HCT116 (cell line): ENCODE data around the gene ZBTB8A. TPM values are rescaled to one million over a fixed set of nuclear protein-coding genes. Genes with fewer than 3 reads are reported as not detected.

ENCODE experiments used
- ATAC-seq: fragments of 200-7000 bp; cut with Tn5 transposase; 2 replicates; pipeline ENCODE4 v1.9.1; 2020; ENCODE audit warnings: mild to moderate bottlenecking, moderate library complexity
- BruUV-seq: library from RNA; stranded (reverse); fragments of 400-500 nt; replicated peaks from 2 replicates; lab custom pipeline; 2021; lab: Mats Ljungman, UMichigan
- CTCF ChIA-PET: fragments of 300-600 bp; sonication (Branson Sonifier 250); formaldehyde crosslinking; loops from one replicate; lab custom pipeline; 2021; ENCODE audit warnings: antibody characterized with exemption; lab: Charles Lee
- POLR2A ChIA-PET: fragments of 300-600, 350-600 bp; sonication (Branson Sonifier 250); formaldehyde crosslinking; loops from one replicate; lab custom pipeline; 2021; ENCODE audit warnings: antibody characterized with exemption; lab: Charles Lee
- RAD21 ChIA-PET, 2 experiments: fragments of 300-600 bp; sonication (Branson Sonifier 250); formaldehyde crosslinking; loops; one replicate each; lab custom pipeline; 2023; ENCODE audit warnings: low total read pairs in 2 of 2; ENCODE audit not compliant: uncharacterized antibody in 2 of 2, unreplicated experiment in 2 of 2, low non-redundant PET in 1 of 2; lab: Charles Lee
- DNase-seq: peaks from one replicate; pipeline ENCODE4 v3.0.0-alpha.2; 2010; ENCODE audit warnings: low read depth, low spot score
- H2AFZ ChIP-seq: fragments of 200-600 bp; shearing (Covaris generic), sonication (generic); 2 replicates; pipeline ENCODE4 v1.6.1; 2017; ENCODE audit warnings: low read depth, mixed run types, mixed read lengths, antibody characterized with exemption, low read length; ENCODE audit not compliant: poor library complexity, severe bottlenecking
- H3K27ac ChIP-seq: 2 replicates; pipeline ENCODE4 v1.5.1; 2012; ENCODE audit warnings: low read depth, low read length
- H3K27me3 ChIP-seq: fragments of 200-600 bp; sonication (generic); 2 replicates; pipeline ENCODE4 v1.6.1; 2016; ENCODE audit warnings: mixed run types, low read length, mixed read lengths; ENCODE audit not compliant: insufficient read depth
- H3K36me3 ChIP-seq, 2 experiments: fragments of 200-500 bp in 1 of 2; fragments of 200-600 bp in 1 of 2; sonication (Bioruptor generic) in 1 of 2; sonication (generic) in 1 of 2; 2 replicates each; pipeline versions ENCODE4 v1.5.1 to v1.6.1; 2014 to 2016; ENCODE audit warnings: low read length in 2 of 2, inconsistent platforms in 1 of 2, mixed read lengths in 1 of 2, mixed run types in 1 of 2; ENCODE audit not compliant: insufficient read depth in 2 of 2, control insufficient read depth in 1 of 2
- H3K4me1 ChIP-seq, 2 experiments: fragments of 200-600 bp in 1 of 2; sonication (generic) in 1 of 2; 2 replicates each; pipeline versions ENCODE4 v1.5.1 to v1.6.1; 2012 to 2017; ENCODE audit warnings: low read length in 2 of 2, inconsistent platforms in 1 of 2, mild to moderate bottlenecking in 1 of 2, mixed read lengths in 1 of 2, mixed run types in 1 of 2, moderate library complexity in 1 of 2; ENCODE audit not compliant: insufficient read depth in 2 of 2, control insufficient read depth in 1 of 2
- H3K4me2 ChIP-seq: fragments of 200-600 bp; sonication (generic); 2 replicates; pipeline ENCODE4 v1.6.1; 2017; ENCODE audit warnings: mixed run types, low read length, mixed read lengths
- H3K4me3 ChIP-seq, 2 experiments: fragments of 200-600 bp in 1 of 2; sonication (generic) in 1 of 2; replicated peaks in 1 of 2; 2 replicates each; pipeline ENCODE4 v1.5.1; 2011 to 2016; ENCODE audit warnings: low read length in 2 of 2, control low read depth in 1 of 2, low read depth in 1 of 2, mild to moderate bottlenecking in 1 of 2, mixed read lengths in 1 of 2, mixed run types in 1 of 2
- H3K79me2 ChIP-seq: fragments of 200-600 bp; sonication (generic); 2 replicates; pipeline ENCODE4 v1.6.1; 2017; ENCODE audit warnings: mild to moderate bottlenecking, mixed run types, low read length, moderate library complexity, mixed read lengths; ENCODE audit not compliant: insufficient read depth
- H3K9ac ChIP-seq: fragments of 200-600 bp; sonication (generic); 2 replicates; pipeline ENCODE4 v1.6.1; 2016; ENCODE audit warnings: low read length, mixed read lengths
- H3K9me2 ChIP-seq: fragments of 200-600 bp; sonication (generic), shearing (Covaris generic); 2 replicates; pipeline ENCODE4 v1.6.1; 2017; ENCODE audit warnings: mixed run types, mild to moderate bottlenecking, moderate library complexity; ENCODE audit not compliant: insufficient read depth
- H3K9me3 ChIP-seq, 2 experiments: fragments of 200-500 bp in 1 of 2; fragments of 200-600 bp in 1 of 2; sonication (Bioruptor generic) in 1 of 2; sonication (generic) in 1 of 2; 2 replicates each; pipeline ENCODE4 v1.6.1; 2014 to 2017; ENCODE audit warnings: low read length in 2 of 2, mixed read lengths in 2 of 2, inconsistent platforms in 1 of 2, low read depth in 1 of 2, mild to moderate bottlenecking in 1 of 2, mixed run types in 1 of 2, moderate library complexity in 1 of 2; ENCODE audit not compliant: control insufficient read depth in 1 of 2, insufficient read depth in 1 of 2
- H4K20me1 ChIP-seq: fragments of 200-600 bp; sonication (generic), shearing (Covaris generic); 2 replicates; pipeline ENCODE4 v1.6.1; 2017; ENCODE audit warnings: mixed run types, mild to moderate bottlenecking, moderate library complexity; ENCODE audit not compliant: insufficient read depth
- ATF3 ChIP-seq: IDR thresholded peaks from 2 replicates; pipeline ENCODE4 v1.6.1; 2012
- EGR1 ChIP-seq: IDR thresholded peaks from 2 replicates; pipeline ENCODE4 v1.6.1; 2012; ENCODE audit warnings: low read depth
- ELF1 ChIP-seq: IDR thresholded peaks from 2 replicates; pipeline ENCODE4 v1.6.1; 2012; ENCODE audit warnings: low read depth, borderline replicate concordance
- EZH2 ChIP-seq: fragments of 200-600 bp; sonication (generic); IDR thresholded peaks from 2 replicates; pipeline ENCODE4 v1.6.1; 2017; ENCODE audit warnings: antibody characterized with exemption, mixed run types
- FOSL1 ChIP-seq: IDR thresholded peaks from 2 replicates; pipeline ENCODE4 v1.6.1; 2012; ENCODE audit warnings: low read depth
- JUND ChIP-seq: IDR thresholded peaks from 2 replicates; pipeline ENCODE4 v1.6.1; 2012
- POLR2A ChIP-seq: IDR thresholded peaks from 2 replicates; pipeline ENCODE4 v1.7.0; 2011; ENCODE audit warnings: borderline replicate concordance; ENCODE audit not compliant: insufficient read depth, insufficient read length; ENCODE audit errors: extremely low read depth
- POLR2AphosphoS5 ChIP-seq: IDR thresholded peaks from 2 replicates; pipeline ENCODE4 v1.6.1; 2011; ENCODE audit warnings: mild to moderate bottlenecking, low read depth, low read length, moderate library complexity
- RAD21 ChIP-seq: IDR thresholded peaks from 2 replicates; pipeline ENCODE4 v1.6.1; 2012; ENCODE audit warnings: low read depth, mild to moderate bottlenecking
- REST ChIP-seq: IDR thresholded peaks from 2 replicates; pipeline ENCODE4 v1.6.1; 2012; ENCODE audit warnings: low read depth
- SIN3A ChIP-seq: IDR thresholded peaks from 2 replicates; pipeline ENCODE4 v1.6.1; 2012; ENCODE audit warnings: low read depth
- SRF ChIP-seq: IDR thresholded peaks from 2 replicates; pipeline ENCODE4 v1.6.1; 2012; ENCODE audit warnings: low read depth
- TCF7L2 ChIP-seq: IDR thresholded peaks from 2 replicates; pipeline ENCODE4 v1.7.0; 2011; ENCODE audit warnings: borderline replicate concordance, inconsistent platforms; ENCODE audit not compliant: insufficient read depth, insufficient read length; ENCODE audit errors: extremely low read depth
- ZFX ChIP-seq: fragments of 450-650 bp; IDR thresholded peaks from 2 replicates; pipeline ENCODE4 v1.6.1; 2017
- ZNF274 ChIP-seq: fragments of 200-500 bp; sonication (Bioruptor generic); IDR thresholded peaks from 2 replicates; pipeline ENCODE4 v1.6.1; 2014; ENCODE audit warnings: mild to moderate bottlenecking, low read depth, low read length, inconsistent platforms
- intact Hi-C: fragments of 100-400 bp; cut with micrococcal nuclease; formaldehyde crosslinking; loops from 2 replicates; pipeline ENCODE4 v1.10.0; 2022
- total RNA-seq: library from RNA; stranded (reverse); gene quantifications from one replicate; pipeline ENCODE4 v1.2.1, GENCODE V29; 2021; ENCODE audit not compliant: unreplicated experiment
- TF ChIP-seq, protein P1 (sequence below): IDR thresholded peaks from 2 replicates; pipeline ENCODE4 v1.6.1; 2012
- TF ChIP-seq, protein P2 (sequence below): IDR thresholded peaks from 2 replicates; pipeline ENCODE4 v1.6.1; 2011; ENCODE audit warnings: mild to moderate bottlenecking, low read length, moderate library complexity; ENCODE audit not compliant: insufficient replicate concordance; ENCODE audit errors: extremely low read depth

The ZBTB8A gene
- total RNA-seq, 1 experiment from 2014 or later = 9.7 TPM

- no peak for DNase-seq
- Histone ChIP-seq H3K4me3 (no peak overlapping the region), H3K4me2 (no peak overlapping the region), H3K9me3 (no peaks in the 10 kb centered on the region), H3K79me2 (peaks cover 92% of the 10 kb centered on the region), H2AFZ (no peak overlapping the region), H3K27ac (no peak overlapping the region), H3K27me3 (no peaks in the 10 kb centered on the region), H3K4me1 (peaks cover 3 to 5% of the 10 kb centered on the region in 2 experiments; a peak in 2 of 4 replicates), H3K36me3 (peaks cover 0 to 4% of the 10 kb centered on the region in 2 experiments; a peak in 1 of 4 replicates), H3K9ac (no peak overlapping the region), H4K20me1 (0 out of 2 replicates have a peak, but pooled peaks cover 3% of the 10 kb centered on the region), H3K9me2 (no peaks in the 10 kb centered on the region)
- TF ChIP-seq, protein P1, sequence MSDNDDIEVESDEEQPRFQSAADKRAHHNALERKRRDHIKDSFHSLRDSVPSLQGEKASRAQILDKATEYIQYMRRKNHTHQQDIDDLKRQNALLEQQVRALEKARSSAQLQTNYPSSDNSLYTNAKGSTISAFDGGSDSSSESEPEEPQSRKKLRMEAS = no peak
- TF ChIP-seq ELF1 (no peak), FOSL1 (no peak), JUND (no peak), TCF7L2 (no peak), ATF3 (no peak), SRF (no peak), SIN3A (no peak), EZH2 (no peak), POLR2AphosphoS5 (no peak), POLR2A (no peak), ZNF274 (no peak), RAD21 (no peak), REST (no peak), EGR1 (no peak), ZFX (no peak)
- TF ChIP-seq, protein P2, sequence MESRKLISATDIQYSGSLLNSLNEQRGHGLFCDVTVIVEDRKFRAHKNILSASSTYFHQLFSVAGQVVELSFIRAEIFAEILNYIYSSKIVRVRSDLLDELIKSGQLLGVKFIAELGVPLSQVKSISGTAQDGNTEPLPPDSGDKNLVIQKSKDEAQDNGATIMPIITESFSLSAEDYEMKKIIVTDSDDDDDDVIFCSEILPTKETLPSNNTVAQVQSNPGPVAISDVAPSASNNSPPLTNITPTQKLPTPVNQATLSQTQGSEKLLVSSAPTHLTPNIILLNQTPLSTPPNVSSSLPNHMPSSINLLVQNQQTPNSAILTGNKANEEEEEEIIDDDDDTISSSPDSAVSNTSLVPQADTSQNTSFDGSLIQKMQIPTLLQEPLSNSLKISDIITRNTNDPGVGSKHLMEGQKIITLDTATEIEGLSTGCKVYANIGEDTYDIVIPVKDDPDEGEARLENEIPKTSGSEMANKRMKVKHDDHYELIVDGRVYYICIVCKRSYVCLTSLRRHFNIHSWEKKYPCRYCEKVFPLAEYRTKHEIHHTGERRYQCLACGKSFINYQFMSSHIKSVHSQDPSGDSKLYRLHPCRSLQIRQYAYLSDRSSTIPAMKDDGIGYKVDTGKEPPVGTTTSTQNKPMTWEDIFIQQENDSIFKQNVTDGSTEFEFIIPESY = no peak
- ChIA-PET RAD21 (no interaction called here), POLR2A (interaction anchor here (0.6 to 0.7 kb wide), 2 partner anchors 8 to 104 kb away, joined by 3 read pairs; no protein-coding TSS in a partner anchor), CTCF (no interaction called here)
- BruUV-seq = no TSS peak
- intact Hi-C loops = no loop called here
- no peak for ATAC-seq
Observed at GRCh38 chr1:32644426-32644825, 105.2 kb downstream of the ZBTB8A start.
